GM12865 (cell line): ENCODE results near the gene CSNK1A1.

Experiments
- DNase-seq: peaks from one replicate; pipeline ENCODE4 v3.0.0; 2010; ENCODE audit warnings: low read depth
- H3K4me3 ChIP-seq: 2 replicates; pipeline ENCODE4 v1.5.1; 2011; ENCODE audit warnings: mild to moderate bottlenecking, low read depth, low read length, control low read depth
- CTCF ChIP-seq: IDR thresholded peaks from 2 replicates; pipeline ENCODE4 v1.5.1; 2011; ENCODE audit warnings: low read length, control low read depth, low read depth, inconsistent platforms; ENCODE audit not compliant: insufficient read depth; ENCODE audit errors: missing control alignments

Gene CSNK1A1

GRCh38 chr5:149492781-149493180 lies 58.5 kb downstream of the CSNK1A1 start:
- H3K4me3 ChIP-seq, result no peak overlapping the region
- no peak for TF ChIP-seq CTCF
- no peak for DNase-seq

- H3K4me3 ChIP-seq, result no peak overlapping the region
- DNase-seq, result no peak
- TF ChIP-seq CTCF, result no peak
Measured at GRCh38 chr5:149490599-149491485, 60.4 kb downstream of the CSNK1A1 start.

- no peak for DNase-seq
- no peak for TF ChIP-seq CTCF
- H3K4me3 ChIP-seq, result no peak overlapping the region
Measured at GRCh38 chr5:149489605-149490037, 61.6 kb downstream of the CSNK1A1 start.

GRCh38 chr5:149488645-149489306 lies 62.5 kb downstream of the CSNK1A1 start:
- no peak for TF ChIP-seq CTCF
- H3K4me3 ChIP-seq, result no peak overlapping the region
- no peak for DNase-seq

- no peak for DNase-seq
- TF ChIP-seq CTCF, result no peak
- H3K4me3 ChIP-seq, result no peak overlapping the region
Measured at GRCh38 chr5:149487672-149488071, 63.6 kb downstream of the CSNK1A1 start.

GRCh38 chr5:149486726-149487635 lies 64.3 kb downstream of the CSNK1A1 start:
- TF ChIP-seq CTCF, result no peak
- H3K4me3 ChIP-seq, result no peak overlapping the region
- DNase-seq, result no peak
